ENCODE measurements around the gene ABL1.

Gene ABL1

DNA sequence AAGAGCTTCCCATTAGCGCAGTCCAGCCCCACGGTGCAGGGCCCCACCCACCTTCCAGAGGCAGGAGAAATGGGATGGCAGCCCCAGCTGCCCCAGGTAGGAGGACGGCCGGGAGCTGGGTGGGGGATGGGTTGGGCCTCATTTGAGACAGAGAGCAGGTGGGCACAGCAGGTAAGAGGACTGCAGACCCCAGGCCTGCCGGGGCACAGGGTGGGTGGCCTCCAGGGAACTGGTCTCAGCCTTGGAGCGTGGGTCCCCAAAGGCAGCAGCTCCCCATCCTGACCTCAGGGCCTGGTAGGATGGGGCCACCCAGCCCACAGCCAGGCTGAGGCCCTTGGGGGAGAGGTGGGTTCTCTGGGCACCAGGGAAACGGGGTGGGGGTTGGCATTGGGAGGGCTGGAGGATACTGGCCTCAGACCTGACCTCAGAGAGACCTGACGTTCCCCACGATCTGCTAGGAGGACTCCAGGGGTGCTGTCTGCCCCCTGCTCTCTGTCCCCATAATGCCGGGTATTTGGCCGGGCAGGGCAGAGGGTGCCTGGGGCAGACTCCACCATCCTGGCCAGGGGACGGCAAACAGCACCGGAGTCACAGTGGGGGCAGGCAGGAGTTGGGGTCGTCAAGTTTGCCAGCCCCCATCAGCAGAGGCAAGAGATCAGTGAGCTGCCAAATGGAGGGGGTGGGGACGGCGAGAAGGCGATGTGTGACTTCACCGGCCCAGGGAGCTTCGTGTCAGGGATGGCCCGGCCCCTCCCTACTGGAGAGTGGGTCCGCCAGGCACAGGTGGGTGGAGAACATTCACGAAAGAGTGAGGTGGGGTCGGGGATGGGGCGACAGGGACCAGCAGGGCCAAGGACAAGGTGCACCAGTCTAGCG lies 68.4 kb downstream of the ABL1 start:
- no peak overlapping the region for H3K4me3 ChIP-seq (replicated peaks; ENCODE audit: low read depth, low read length)
- DNase-seq (ENCODE audit: low read depth): no peak
- TF ChIP-seq, protein P1, sequence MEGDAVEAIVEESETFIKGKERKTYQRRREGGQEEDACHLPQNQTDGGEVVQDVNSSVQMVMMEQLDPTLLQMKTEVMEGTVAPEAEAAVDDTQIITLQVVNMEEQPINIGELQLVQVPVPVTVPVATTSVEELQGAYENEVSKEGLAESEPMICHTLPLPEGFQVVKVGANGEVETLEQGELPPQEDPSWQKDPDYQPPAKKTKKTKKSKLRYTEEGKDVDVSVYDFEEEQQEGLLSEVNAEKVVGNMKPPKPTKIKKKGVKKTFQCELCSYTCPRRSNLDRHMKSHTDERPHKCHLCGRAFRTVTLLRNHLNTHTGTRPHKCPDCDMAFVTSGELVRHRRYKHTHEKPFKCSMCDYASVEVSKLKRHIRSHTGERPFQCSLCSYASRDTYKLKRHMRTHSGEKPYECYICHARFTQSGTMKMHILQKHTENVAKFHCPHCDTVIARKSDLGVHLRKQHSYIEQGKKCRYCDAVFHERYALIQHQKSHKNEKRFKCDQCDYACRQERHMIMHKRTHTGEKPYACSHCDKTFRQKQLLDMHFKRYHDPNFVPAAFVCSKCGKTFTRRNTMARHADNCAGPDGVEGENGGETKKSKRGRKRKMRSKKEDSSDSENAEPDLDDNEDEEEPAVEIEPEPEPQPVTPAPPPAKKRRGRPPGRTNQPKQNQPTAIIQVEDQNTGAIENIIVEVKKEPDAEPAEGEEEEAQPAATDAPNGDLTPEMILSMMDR (IDR thresholded peaks at IDR 0.05; ENCODE audit: low read length, missing control alignments): no peak

DNA sequence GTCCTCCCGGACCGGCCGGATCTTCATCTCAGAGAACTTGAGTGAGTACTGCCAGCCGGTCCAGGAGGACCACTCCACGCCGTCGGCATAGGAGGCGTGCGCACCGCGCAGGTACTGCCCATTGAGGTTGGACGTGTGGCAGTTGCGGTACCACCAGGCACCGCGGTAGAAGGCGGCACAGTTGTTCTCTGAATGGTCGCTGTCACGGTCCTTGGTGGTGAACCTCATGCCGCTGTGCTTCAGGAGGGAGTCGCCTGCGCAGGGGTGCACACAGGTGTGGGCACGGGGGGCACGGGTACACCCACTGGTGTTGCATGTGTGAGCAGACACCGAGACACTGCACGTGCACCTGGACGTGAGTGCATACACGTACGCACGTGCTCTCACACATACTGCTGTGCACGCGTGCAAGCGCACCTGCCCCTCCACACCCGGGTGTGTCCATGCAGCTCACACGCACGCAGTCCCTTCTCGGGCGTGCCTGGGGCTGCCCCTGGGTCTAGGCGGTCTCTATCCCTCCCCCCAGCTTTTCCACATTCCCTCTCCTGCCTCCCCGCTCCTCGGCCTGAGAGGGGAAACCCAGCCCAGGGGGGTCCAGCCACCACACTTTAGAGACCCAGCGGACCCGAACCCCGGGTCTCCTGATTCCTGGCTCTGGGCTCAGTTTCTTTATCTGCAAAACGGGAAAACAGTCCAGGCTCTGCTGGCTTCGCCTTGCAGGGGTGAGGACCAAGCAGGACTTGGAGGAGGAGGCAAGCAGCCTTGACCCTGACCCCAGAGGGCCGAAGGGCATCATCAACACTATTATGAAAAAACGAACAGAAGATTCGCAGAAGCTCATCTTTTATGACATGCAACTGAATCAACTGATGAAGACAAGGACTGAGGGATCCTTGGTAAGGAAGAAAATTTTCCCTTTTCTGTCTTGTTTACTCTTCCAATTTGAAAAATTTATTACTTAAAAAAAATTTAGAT lies 69.3 kb downstream of the ABL1 start:
- no peak overlapping the region for H3K4me3 ChIP-seq (replicated peaks; ENCODE audit: low read depth, low read length)
- no peak for DNase-seq (ENCODE audit: low read depth)
- TF ChIP-seq, protein P1 (IDR thresholded peaks at IDR 0.05; ENCODE audit: low read length, missing control alignments): no peak

DNA sequence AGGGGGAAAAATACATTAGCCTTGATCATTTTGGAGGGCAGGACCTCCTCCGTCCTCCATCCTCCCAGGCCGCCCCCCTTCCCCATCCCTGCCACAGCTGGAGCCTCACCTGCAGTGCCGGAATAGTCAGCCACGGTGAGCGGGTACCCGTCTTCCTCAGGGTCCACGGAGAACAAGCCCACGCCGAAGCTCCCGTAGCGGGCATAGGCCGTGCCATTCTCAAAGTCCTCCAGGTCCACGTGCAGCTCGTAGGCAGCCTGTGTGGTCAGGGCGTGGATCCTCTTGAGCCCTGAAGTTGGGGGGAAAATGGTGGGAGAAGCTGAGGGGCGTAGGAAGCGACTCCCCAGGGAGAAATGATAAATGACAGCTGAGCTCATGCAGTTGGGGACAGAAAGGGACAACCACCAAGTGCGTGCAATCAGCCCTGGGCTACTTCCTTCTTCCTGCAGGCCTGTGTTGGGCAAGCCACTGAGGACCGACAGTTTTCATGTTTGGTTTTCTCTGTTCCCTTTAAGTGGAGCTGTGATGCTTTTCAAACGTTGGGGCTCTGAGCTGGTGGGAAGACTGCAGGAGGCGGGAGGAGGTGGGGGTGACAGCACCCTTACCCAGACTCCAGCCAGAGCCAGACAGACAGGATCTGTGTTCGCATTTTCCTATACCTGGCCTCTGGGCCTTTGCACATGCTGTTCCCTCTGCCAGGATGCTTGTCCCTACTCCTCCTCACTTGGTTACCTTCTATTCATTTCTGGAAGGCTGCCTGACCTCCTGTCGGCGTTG lies 70.3 kb downstream of the ABL1 start:
- TF ChIP-seq, protein P1 (IDR thresholded peaks at IDR 0.05; ENCODE audit: low read length, missing control alignments): no peak
- no peak for DNase-seq (ENCODE audit: low read depth)
- H3K4me3 ChIP-seq (replicated peaks; ENCODE audit: low read depth, low read length): no peak overlapping the region

DNA sequence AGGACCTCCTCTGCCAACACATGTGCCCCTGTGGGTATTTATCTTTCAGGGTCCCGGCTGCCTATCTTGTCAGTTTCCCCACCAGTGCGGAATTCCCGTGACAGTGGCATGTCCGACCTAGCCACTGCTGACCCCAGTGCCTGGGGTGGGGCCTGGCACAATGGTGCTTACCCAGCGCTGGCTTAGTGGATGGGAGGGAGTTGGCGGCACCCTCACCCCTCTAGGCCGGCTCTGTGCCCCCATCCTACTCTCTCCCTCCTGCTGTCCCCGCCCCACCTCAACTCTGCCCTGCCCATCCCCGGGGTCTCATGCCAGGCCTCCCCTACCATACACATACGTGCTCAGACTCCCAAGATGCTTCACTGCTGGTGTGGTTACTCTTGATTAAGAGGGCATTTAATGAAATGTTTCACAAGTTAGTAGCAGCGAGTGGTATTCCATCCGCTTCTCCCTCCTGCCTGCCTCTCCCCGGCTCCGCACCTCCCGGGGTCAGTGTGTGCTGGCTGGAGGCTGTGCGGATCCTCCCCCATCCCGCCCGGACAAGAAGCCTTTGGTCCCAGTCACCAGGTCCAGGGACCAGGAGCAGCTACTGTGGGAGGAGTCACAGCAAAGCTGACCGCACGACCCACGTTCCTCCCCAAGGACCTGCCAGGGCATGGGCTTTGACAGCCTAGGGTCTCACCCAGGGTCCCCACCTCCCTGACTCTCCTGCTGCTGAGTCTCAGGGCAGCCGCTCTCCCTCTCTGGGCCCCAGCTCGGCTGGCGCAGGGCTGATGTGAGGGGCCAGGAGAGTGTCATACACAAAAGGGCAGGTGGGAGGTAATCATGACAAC lies 71.1 kb downstream of the ABL1 start:
- DNase-seq (ENCODE audit: low read depth): no peak
- TF ChIP-seq, protein P1 (IDR thresholded peaks at IDR 0.05; ENCODE audit: low read length, missing control alignments): no peak
- H3K4me3 ChIP-seq (replicated peaks; ENCODE audit: low read depth, low read length): no peak overlapping the region

DNA sequence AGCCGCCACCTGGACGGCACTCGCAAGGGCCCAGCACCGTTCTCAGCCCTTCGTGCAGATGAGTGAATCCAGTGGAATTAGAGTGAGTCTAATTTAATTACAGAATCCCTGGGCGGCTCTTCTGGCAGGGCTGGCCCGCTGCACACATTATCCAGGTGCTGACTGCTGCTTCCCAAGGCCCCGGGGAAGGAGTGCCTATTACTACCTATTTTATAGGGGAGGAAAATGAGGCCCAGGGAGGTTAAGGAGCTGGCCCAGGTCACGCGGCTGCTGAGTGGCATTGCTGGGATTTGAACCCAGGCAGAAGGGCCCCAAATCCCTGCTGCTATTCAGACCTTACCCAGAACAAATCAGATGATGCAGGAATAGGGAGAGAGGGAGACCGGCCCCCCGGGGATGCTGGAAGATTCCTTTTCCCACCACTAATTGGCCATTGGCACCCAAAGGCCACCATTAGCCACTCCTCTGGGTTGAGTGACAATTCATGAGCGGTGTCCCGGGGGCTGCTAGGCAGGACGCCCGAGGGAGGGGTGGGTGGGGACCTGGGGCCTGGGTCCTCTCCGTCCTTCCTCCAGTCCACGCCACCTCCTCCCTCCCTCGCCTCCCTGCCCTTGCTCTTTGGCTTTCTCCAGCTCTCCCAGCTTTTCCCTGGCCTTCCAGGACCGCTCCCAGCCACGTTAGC lies 71.8 kb downstream of the ABL1 start:
- no peak overlapping the region for H3K4me3 ChIP-seq (replicated peaks; ENCODE audit: low read depth, low read length)
- TF ChIP-seq, protein P1 (IDR thresholded peaks at IDR 0.05; ENCODE audit: low read length, missing control alignments): no peak

More for the DNA sequence above, 71.8 kb downstream of the ABL1 start:
- DNase-seq (ENCODE audit: low read depth): no peak

Data from fibroblast of pulmonary artery (primary cell).